HCT116 (cell line): ENCODE data around the gene XYLT1.

ENCODE experiments used
- JUND ChIP-seq: IDR thresholded peaks from 2 replicates; pipeline ENCODE4 v1.6.1; 2012
- POLR2A ChIP-seq: IDR thresholded peaks from 2 replicates; pipeline ENCODE4 v1.7.0; 2011; ENCODE audit warnings: borderline replicate concordance; ENCODE audit not compliant: insufficient read depth, insufficient read length; ENCODE audit errors: extremely low read depth
- POLR2AphosphoS5 ChIP-seq: IDR thresholded peaks from 2 replicates; pipeline ENCODE4 v1.6.1; 2011; ENCODE audit warnings: mild to moderate bottlenecking, low read depth, low read length, moderate library complexity
- TF ChIP-seq, protein P1 (sequence below), 3 experiments: fragments of 200-600 bp in 1 of 3; sonication (generic) in 1 of 3; IDR thresholded peaks in 2 of 3; conservative IDR thresholded peaks in 1 of 3; 2 replicates each; pipeline ENCODE4 v1.5.1; 2012 to 2017; ENCODE audit warnings: low read depth in 2 of 3, low read length in 2 of 3, antibody characterized with exemption in 1 of 3, borderline replicate concordance in 1 of 3, control low read depth in 1 of 3, mild to moderate bottlenecking in 1 of 3, mixed read lengths in 1 of 3, mixed run types in 1 of 3, moderate library complexity in 1 of 3; ENCODE audit not compliant: insufficient read depth in 1 of 3
- TF ChIP-seq, protein P2 (sequence below): IDR thresholded peaks from 2 replicates; pipeline ENCODE4 v1.6.1; 2012; ENCODE audit warnings: low read depth

DNA sequence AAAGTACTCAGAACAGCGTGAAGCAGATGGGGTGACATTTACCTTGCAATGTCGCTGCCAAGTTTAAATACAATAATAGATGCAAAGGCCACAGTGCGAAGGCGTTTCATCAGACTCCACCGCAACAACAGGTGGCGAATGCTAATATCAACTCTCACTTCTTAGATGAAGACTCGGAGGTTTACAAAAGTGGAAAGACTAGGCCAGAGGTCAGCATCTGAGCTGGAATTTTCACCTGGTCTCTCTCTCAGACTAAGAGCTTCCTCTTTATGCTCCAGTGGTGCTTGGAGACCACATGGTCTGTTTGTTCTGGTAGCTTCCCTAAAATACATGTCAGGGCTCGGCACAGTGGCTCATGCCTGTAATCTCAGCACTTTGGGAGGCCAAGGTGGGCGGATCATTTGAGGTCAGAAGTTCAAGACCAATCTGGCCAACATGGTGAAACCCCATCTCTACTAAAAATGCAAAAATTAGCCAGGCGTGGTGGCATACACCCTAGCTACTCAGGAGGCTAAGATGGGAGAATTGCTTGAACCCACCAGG is 169.1 kb downstream of the XYLT1 start:
- TF ChIP-seq, protein P1, sequence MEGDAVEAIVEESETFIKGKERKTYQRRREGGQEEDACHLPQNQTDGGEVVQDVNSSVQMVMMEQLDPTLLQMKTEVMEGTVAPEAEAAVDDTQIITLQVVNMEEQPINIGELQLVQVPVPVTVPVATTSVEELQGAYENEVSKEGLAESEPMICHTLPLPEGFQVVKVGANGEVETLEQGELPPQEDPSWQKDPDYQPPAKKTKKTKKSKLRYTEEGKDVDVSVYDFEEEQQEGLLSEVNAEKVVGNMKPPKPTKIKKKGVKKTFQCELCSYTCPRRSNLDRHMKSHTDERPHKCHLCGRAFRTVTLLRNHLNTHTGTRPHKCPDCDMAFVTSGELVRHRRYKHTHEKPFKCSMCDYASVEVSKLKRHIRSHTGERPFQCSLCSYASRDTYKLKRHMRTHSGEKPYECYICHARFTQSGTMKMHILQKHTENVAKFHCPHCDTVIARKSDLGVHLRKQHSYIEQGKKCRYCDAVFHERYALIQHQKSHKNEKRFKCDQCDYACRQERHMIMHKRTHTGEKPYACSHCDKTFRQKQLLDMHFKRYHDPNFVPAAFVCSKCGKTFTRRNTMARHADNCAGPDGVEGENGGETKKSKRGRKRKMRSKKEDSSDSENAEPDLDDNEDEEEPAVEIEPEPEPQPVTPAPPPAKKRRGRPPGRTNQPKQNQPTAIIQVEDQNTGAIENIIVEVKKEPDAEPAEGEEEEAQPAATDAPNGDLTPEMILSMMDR (IDR thresholded peaks at IDR 0.05 in 2 of 3, conservative IDR thresholded peaks at IDR 0.05 in 1 of 3; ENCODE audit: borderline replicate concordance in 1 of 3, insufficient read depth in 1 of 3, low read depth in 2 of 3, low read length in 2 of 3) = no peak
- no peak for TF ChIP-seq POLR2A
- no peak for TF ChIP-seq JUND
- TF ChIP-seq, protein P2, sequence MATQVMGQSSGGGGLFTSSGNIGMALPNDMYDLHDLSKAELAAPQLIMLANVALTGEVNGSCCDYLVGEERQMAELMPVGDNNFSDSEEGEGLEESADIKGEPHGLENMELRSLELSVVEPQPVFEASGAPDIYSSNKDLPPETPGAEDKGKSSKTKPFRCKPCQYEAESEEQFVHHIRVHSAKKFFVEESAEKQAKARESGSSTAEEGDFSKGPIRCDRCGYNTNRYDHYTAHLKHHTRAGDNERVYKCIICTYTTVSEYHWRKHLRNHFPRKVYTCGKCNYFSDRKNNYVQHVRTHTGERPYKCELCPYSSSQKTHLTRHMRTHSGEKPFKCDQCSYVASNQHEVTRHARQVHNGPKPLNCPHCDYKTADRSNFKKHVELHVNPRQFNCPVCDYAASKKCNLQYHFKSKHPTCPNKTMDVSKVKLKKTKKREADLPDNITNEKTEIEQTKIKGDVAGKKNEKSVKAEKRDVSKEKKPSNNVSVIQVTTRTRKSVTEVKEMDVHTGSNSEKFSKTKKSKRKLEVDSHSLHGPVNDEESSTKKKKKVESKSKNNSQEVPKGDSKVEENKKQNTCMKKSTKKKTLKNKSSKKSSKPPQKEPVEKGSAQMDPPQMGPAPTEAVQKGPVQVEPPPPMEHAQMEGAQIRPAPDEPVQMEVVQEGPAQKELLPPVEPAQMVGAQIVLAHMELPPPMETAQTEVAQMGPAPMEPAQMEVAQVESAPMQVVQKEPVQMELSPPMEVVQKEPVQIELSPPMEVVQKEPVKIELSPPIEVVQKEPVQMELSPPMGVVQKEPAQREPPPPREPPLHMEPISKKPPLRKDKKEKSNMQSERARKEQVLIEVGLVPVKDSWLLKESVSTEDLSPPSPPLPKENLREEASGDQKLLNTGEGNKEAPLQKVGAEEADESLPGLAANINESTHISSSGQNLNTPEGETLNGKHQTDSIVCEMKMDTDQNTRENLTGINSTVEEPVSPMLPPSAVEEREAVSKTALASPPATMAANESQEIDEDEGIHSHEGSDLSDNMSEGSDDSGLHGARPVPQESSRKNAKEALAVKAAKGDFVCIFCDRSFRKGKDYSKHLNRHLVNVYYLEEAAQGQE = no peak
- no peak for TF ChIP-seq POLR2AphosphoS5
